Transverse colon (tissue), 4 donors: ENCODE results near the gene APC2. TPM values are rescaled to one million over a fixed set of nuclear protein-coding genes. Genes with fewer than 3 reads are reported as not detected.

Source experiments
- DNase-seq: peaks from one replicate; pipeline ENCODE4 v3.0.0-alpha.2; 2019
- H3K27ac ChIP-seq, 4 donors: fragments of 200-600 bp; sonication (generic); 2 replicates each; pipeline ENCODE4 v1.5.1; 2016 to 2018; ENCODE audit warnings: inconsistent platforms in 4 of 4
- H3K27me3 ChIP-seq: fragments of 200-600 bp; sonication (generic); 2 replicates; pipeline ENCODE4 v1.5.1; 2017; ENCODE audit warnings: inconsistent platforms
- H3K36me3 ChIP-seq, 4 donors: fragments of 200-600 bp; sonication (generic); 2 replicates each; pipeline ENCODE4 v1.5.1; 2017 to 2019; ENCODE audit warnings: inconsistent platforms in 4 of 4
- H3K4me1 ChIP-seq, 4 donors: fragments of 200-600 bp; sonication (generic); 2 replicates each; pipeline ENCODE4 v1.5.1; 2017 to 2020; ENCODE audit warnings: inconsistent platforms in 4 of 4
- H3K4me3 ChIP-seq, 4 donors: fragments of 200-600 bp; sonication (generic); 1 replicate in 1 of 4; 2 replicates in 3 of 4; pipeline versions ENCODE4 v1.5.1 to v1.6.1; 2017 to 2019; ENCODE audit warnings: inconsistent platforms in 4 of 4
- H3K9me3 ChIP-seq, 2 donors: fragments of 200-600 bp; sonication (generic); 2 replicates each; pipeline ENCODE4 v1.5.1; 2017 to 2019; ENCODE audit warnings: inconsistent platforms in 2 of 2
- EP300 ChIP-seq: sonication (generic); formaldehyde crosslinking; IDR thresholded peaks from one replicate; pipeline ENCODE4 v1.6.1; 2017; ENCODE audit warnings: antibody characterized with exemption, low read depth
- POLR2A ChIP-seq: fragments of 450-650 bp; IDR thresholded peaks from one replicate; pipeline ENCODE4 v1.6.1; 2016; ENCODE audit warnings: antibody characterized with exemption, mild to moderate bottlenecking, moderate library complexity
- POLR2AphosphoS5 ChIP-seq, 3 donors: sonication (generic); formaldehyde crosslinking; IDR thresholded peaks; one replicate each; pipeline ENCODE4 v1.6.1; 2016; ENCODE audit warnings: antibody characterized with exemption in 3 of 3
- WGBS, 2 donors: methylation state at CpG; one replicate each; pipeline ENCODE4 v1.1.5; 2018; ENCODE audit warnings: low coverage in 1 of 2; 5-methylcytosine and 5-hydroxymethylcytosine counted together
- in situ Hi-C, 4 donors: fragments of 200-750 bp; cut with MboI; loops; one replicate each; pipeline versions ENCODE4 v1.15.0 to v1.15.1; 2017; ENCODE audit warnings: low sequenced_read_pairs in 3 of 4, low pct_ligation_motif_present in 1 of 4, low pct_unique_long_range_greater_than_20kb in 1 of 4
- intact Hi-C: fragments of 100-400 bp; cut with DNase I; formaldehyde crosslinking; loops from one replicate; pipeline ENCODE4 v1.15.1; 2023; ENCODE audit warnings: low total_unique reads
- total RNA-seq, 4 donors: library from RNA; depleted of rRNA; stranded (reverse); fragments of >200 nt; gene quantifications; one replicate each; pipeline ENCODE4 v1.1.0, GENCODE V29; 2016
- TF ChIP-seq, protein P1 (sequence below), 5 experiments: fragments of 200-600 bp in 3 of 5; fragments of 450-650 bp in 2 of 5; sonication (generic) in 3 of 5; IDR thresholded peaks; 1 replicate in 2 of 5; 2 replicates in 3 of 5; pipeline ENCODE4 v1.5.1; 2016 to 2017; ENCODE audit warnings: antibody characterized with exemption in 5 of 5, inconsistent platforms in 3 of 5, mild to moderate bottlenecking in 2 of 5, moderate library complexity in 1 of 5

The APC2 gene
- total RNA-seq, 4 donors from 2014 or later: under 0.01 to 6.0 (median 0.36) TPM

DNA sequence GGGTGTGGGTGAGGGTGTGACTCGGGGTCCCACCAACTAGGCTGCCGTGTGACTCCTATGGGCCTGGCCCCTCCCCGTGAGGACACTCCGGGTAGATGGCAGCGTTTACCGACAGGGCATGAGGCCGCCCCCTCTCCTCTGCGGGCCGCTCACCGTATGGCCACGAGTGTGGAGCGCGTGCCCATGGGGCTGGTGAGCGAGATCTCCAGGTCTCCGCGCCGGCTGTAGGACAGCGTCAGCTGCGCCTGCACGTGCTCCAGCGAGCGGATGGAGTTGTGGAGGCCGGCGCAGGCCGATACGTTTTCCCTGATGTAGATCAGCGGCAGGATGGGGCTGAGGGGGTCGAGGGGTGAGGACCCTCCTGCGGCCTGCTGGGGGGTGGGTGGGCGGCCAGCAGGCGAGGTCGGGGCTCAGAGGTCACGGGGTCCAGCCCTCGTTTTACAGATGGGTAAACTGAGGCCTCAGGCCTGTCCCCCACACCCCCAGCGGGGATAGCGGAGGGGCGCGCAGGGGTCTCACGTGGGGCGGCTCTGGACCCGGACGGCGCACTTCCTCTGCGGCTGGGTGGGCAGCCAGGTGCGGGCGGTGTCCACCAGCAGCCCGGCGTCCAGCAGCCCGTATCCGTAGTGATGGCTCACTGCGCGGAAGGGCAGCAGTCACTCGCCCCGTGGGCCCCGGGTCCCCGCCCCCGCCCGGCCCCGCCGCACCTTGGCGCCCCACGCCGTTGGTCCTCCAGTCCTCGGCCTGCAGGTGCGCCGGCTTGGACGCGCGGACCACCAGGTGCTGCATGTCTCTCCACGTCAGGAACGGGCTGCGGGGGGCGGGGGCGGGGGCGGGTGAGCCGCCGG lies 33.4 kb downstream of the APC2 start:
- intact Hi-C loops (no loop called here), in situ Hi-C loops (no loop called here)
- H3K4me3 ChIP-seq: no peak overlapping the region
- H3K27ac ChIP-seq: no peak overlapping the region
- no peak for DNase-seq
- H3K4me1 ChIP-seq: peaks cover 4 to 12% (median 7%) of the 10 kb centered on the region in 4 donors
- H3K36me3 ChIP-seq: no peaks in the 10 kb centered on the region
- WGBS, 2 donors: 96% methylated on average over 38 of the region's 77 CpGs; no CpG with 5 or more reads in 1 of the 2 donors
- TF ChIP-seq POLR2A (no peak), EP300 (no peak), POLR2AphosphoS5 (IDR thresholded peaks at IDR 0.05) (no peak)
- TF ChIP-seq, protein P1, sequence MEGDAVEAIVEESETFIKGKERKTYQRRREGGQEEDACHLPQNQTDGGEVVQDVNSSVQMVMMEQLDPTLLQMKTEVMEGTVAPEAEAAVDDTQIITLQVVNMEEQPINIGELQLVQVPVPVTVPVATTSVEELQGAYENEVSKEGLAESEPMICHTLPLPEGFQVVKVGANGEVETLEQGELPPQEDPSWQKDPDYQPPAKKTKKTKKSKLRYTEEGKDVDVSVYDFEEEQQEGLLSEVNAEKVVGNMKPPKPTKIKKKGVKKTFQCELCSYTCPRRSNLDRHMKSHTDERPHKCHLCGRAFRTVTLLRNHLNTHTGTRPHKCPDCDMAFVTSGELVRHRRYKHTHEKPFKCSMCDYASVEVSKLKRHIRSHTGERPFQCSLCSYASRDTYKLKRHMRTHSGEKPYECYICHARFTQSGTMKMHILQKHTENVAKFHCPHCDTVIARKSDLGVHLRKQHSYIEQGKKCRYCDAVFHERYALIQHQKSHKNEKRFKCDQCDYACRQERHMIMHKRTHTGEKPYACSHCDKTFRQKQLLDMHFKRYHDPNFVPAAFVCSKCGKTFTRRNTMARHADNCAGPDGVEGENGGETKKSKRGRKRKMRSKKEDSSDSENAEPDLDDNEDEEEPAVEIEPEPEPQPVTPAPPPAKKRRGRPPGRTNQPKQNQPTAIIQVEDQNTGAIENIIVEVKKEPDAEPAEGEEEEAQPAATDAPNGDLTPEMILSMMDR (IDR thresholded peaks at IDR 0.05): no peak
- no peaks in the 10 kb centered on the region for H3K27me3 ChIP-seq
- no peaks in the 10 kb centered on the region for H3K9me3 ChIP-seq

DNA sequence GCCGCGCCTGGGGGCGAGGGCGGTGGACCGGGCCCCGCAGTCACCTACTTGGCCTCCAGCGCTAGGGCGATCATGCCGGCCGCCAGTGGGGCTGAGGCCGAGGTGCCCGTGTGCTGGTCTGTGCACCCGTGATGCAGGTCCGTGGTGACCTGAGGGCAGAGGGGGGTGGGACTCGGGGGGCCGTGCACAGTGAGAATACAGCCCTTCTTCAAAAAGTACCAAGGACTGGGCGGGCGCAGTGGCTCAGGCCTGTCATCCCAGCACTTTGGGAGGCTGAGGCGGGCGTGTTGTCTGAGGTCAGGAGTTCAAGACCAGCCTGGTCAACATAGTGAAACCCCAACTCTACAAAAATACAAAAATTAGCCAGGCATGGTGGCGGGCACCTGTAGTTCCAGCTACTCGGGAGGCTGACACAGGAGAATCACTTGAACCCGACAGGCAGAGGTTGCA lies 34.1 kb downstream of the APC2 start:
- intact Hi-C loops: no loop called here
- no peak for DNase-seq

DNA sequence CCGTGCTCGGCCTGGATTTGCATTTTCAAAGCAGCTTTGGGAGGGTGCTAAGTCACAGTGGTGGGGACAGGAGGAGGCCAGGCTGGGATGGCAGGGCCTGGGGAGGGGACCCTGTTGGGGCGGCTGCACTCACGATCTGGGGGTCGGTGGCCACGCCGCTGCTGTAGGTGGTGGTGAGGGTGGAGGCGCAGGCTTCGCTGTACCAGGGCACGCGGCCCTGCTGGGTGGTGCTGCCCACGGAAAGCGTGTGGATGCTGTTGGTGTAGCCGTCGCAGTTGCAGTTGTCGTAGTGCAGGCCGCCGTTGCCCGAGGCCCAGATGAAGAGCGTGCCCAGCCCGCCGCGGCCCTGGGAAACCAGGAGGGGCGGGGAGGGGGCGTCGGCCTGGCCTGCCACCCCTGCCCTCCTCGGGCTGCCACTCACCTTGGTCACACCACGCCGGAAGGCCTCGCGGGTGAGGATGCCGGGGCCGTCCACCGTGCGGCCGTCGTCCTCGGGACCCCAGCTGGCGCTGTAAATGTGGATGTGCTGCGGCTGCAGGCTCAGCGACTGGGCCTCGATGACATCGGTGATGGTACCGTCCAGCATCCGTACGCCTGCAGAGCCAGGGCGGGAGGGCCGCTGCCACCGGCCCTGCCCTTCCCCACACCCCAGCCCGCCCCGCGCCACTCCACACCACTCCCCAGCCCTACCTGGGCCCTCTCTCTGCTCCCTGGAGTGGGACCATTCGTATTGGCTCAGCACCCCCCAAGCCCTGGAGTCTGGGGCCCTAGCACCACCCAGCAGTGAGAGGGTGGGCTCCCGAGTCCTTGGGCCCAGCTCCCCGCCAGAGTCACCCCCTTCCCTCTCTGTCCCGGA lies 37.0 kb downstream of the APC2 start:
- 94% methylated on average over 56 of the region's 56 CpGs; no CpG with 5 or more reads in 1 of the 2 donors for WGBS, 2 donors
- H3K4me3 ChIP-seq: no peak overlapping the region
- peaks cover 10 to 17% (median 15%) of the 10 kb centered on the region in 4 donors for H3K4me1 ChIP-seq
- peaks cover 7% of the 10 kb centered on the region for H3K27me3 ChIP-seq
- in situ Hi-C loops (no loop called here), intact Hi-C loops (no loop called here)
- no peak for TF ChIP-seq POLR2AphosphoS5 (IDR thresholded peaks at IDR 0.05)
- TF ChIP-seq, protein P1 (IDR thresholded peaks at IDR 0.05): no peak
- no peaks in the 10 kb centered on the region for H3K36me3 ChIP-seq
- DNase-seq: no peak
- H3K27ac ChIP-seq: no peak overlapping the region
- H3K9me3 ChIP-seq: no peaks in the 10 kb centered on the region

More for the DNA sequence above, 34.1 kb downstream of the APC2 start:
- no peak for TF ChIP-seq POLR2A
- TF ChIP-seq, protein P1 (IDR thresholded peaks at IDR 0.05): no peak
- TF ChIP-seq EP300: no peak
- TF ChIP-seq POLR2AphosphoS5 (IDR thresholded peaks at IDR 0.05): no peak
- H3K27ac ChIP-seq: no peak overlapping the region
- no peaks in the 10 kb centered on the region for H3K9me3 ChIP-seq
- H3K27me3 ChIP-seq: no peaks in the 10 kb centered on the region
- H3K4me1 ChIP-seq: peaks cover 4 to 8% (median 6%) of the 10 kb centered on the region in 4 donors
- H3K4me3 ChIP-seq: no peak overlapping the region
- in situ Hi-C loops: no loop called here
- no peaks in the 10 kb centered on the region for H3K36me3 ChIP-seq
- WGBS, 2 donors: 94% methylated on average over 22 of the region's 23 CpGs; no CpG with 5 or more reads in 1 of the 2 donors
